Ovary (tissue), 3 donors: ENCODE data around the gene MSL1.

Experiments
- CTCF ChIP-seq, 3 donors: fragments of 450-650 bp in 2 of 3; fragments of 200-600 bp in 1 of 3; IDR thresholded peaks; one replicate each; pipeline versions ENCODE4 v1.5.1 to v1.8.0; 2016 to 2022; ENCODE audit warnings: antibody characterized with exemption in 3 of 3, mild to moderate bottlenecking in 1 of 3
- EP300 ChIP-seq: sonication (generic); formaldehyde crosslinking; IDR thresholded peaks from one replicate; pipeline ENCODE4 v1.6.1; 2017; ENCODE audit warnings: antibody characterized with exemption
- POLR2A ChIP-seq: fragments of 450-650 bp; IDR thresholded peaks from one replicate; pipeline ENCODE4 v1.6.1; 2017; ENCODE audit warnings: antibody characterized with exemption, mild to moderate bottlenecking, moderate library complexity
- donor health status: DM: no; HTN: no; CAD: no.

GRCh38 chr17:40103688-40104087, 18.1 kb upstream of the MSL1 start:
- no peak for TF ChIP-seq POLR2A
- no peak for TF ChIP-seq EP300
- TF ChIP-seq CTCF (IDR thresholded peaks at IDR 0.05), result no peak
